Effector memory CD4-positive, alpha-beta T cell (primary cell): ENCODE results near the gene NCAPD2.
A peak's percentile ranks its signal among the peaks of the same experiment; 100 is the strongest.

ENCODE experiments used
- DNase-seq, 3 donors: peaks; one replicate each; pipeline ENCODE4 v3.0.0-alpha.2; 2020
- H3K27ac ChIP-seq: 2 replicates; pipeline ENCODE4 v1.7.0; 2013; ENCODE audit warnings: mild to moderate bottlenecking, low read length, moderate library complexity; ENCODE audit not compliant: insufficient read depth, poor library complexity, severe bottlenecking
- H3K27me3 ChIP-seq: replicated peaks from 2 replicates; pipeline ENCODE4 v1.7.0; 2013; ENCODE audit warnings: mild to moderate bottlenecking, low read length; ENCODE audit not compliant: insufficient read depth, control insufficient read depth, poor library complexity, severe bottlenecking
- H3K36me3 ChIP-seq: 2 replicates; pipeline ENCODE4 v1.7.0; 2013; ENCODE audit warnings: mild to moderate bottlenecking, low read length, moderate library complexity; ENCODE audit not compliant: control insufficient read depth, insufficient read depth
- H3K4me1 ChIP-seq: 2 replicates; pipeline ENCODE4 v1.7.0; 2013; ENCODE audit warnings: low read length, mild to moderate bottlenecking; ENCODE audit not compliant: control insufficient read depth, insufficient read depth, poor library complexity, severe bottlenecking
- H3K4me3 ChIP-seq: 2 replicates; pipeline ENCODE4 v1.7.0; 2013; ENCODE audit warnings: low read length, low read depth, mild to moderate bottlenecking; ENCODE audit not compliant: insufficient read depth, poor library complexity, severe bottlenecking
- H3K9me3 ChIP-seq: 2 replicates; pipeline ENCODE4 v1.7.0; 2013; ENCODE audit warnings: mild to moderate bottlenecking, low read length, moderate library complexity; ENCODE audit not compliant: control insufficient read depth
- total RNA-seq, 3 donors: gene quantifications; one replicate each; lab custom pipeline; 2026; lab: John Stamatoyannopoulos, UW

The NCAPD2 gene, protein sequence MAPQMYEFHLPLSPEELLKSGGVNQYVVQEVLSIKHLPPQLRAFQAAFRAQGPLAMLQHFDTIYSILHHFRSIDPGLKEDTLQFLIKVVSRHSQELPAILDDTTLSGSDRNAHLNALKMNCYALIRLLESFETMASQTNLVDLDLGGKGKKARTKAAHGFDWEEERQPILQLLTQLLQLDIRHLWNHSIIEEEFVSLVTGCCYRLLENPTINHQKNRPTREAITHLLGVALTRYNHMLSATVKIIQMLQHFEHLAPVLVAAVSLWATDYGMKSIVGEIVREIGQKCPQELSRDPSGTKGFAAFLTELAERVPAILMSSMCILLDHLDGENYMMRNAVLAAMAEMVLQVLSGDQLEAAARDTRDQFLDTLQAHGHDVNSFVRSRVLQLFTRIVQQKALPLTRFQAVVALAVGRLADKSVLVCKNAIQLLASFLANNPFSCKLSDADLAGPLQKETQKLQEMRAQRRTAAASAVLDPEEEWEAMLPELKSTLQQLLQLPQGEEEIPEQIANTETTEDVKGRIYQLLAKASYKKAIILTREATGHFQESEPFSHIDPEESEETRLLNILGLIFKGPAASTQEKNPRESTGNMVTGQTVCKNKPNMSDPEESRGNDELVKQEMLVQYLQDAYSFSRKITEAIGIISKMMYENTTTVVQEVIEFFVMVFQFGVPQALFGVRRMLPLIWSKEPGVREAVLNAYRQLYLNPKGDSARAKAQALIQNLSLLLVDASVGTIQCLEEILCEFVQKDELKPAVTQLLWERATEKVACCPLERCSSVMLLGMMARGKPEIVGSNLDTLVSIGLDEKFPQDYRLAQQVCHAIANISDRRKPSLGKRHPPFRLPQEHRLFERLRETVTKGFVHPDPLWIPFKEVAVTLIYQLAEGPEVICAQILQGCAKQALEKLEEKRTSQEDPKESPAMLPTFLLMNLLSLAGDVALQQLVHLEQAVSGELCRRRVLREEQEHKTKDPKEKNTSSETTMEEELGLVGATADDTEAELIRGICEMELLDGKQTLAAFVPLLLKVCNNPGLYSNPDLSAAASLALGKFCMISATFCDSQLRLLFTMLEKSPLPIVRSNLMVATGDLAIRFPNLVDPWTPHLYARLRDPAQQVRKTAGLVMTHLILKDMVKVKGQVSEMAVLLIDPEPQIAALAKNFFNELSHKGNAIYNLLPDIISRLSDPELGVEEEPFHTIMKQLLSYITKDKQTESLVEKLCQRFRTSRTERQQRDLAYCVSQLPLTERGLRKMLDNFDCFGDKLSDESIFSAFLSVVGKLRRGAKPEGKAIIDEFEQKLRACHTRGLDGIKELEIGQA (N-terminal part only)
- 43.2 to 72.0 (median 57.2) reads per million in 3 donors for total RNA-seq

GRCh38 chr12:6493497-6494257, at the start of gene NCAPD2:
NCAPD2 (plus strand) TSS chr12:6494102; CDS start chr12:6495099, 997 bp downstream.
- Histone ChIP-seq H3K4me3 (peak within 1 kb of the TSS; percentile 78), H3K4me1 (peaks cover 10% of the 10 kb centered on the region), H3K9me3 (no peaks in the 10 kb centered on the region), H3K27me3 (no peaks in the 10 kb centered on the region), H3K36me3 (peaks cover 9% of the 10 kb centered on the region), H3K27ac (peak within 1 kb of the TSS; percentile 85)
- peak; percentile 90 to 95 (median 94) for DNase-seq

GRCh38 chr12:6444704-6445688, 48.9 kb upstream of the NCAPD2 start, which contains the start of gene CD27:
CD27 (plus strand) TSS chr12:6444955; CDS start chr12:6445096, 141 bp downstream.
- Histone ChIP-seq H3K27me3 (no peaks in the 10 kb centered on the region), H3K4me3 (peak within 1 kb of the TSS; percentile 66), H3K27ac (peak within 1 kb of the TSS; percentile 75), H3K9me3 (no peaks in the 10 kb centered on the region), H3K4me1 (peaks cover 21% of the 10 kb centered on the region), H3K36me3 (no peaks in the 10 kb centered on the region)
- DNase-seq, result no peak

GRCh38 chr12:6450091-6450868, 43.6 kb upstream of the NCAPD2 start:
- Histone ChIP-seq H3K9me3 (no peaks in the 10 kb centered on the region), H3K36me3 (peaks cover 17% of the 10 kb centered on the region), H3K4me1 (peaks cover 36% of the 10 kb centered on the region), H3K27ac (peak overlapping the region; percentile 95), H3K4me3 (peak overlapping the region; percentile 94), H3K27me3 (no peaks in the 10 kb centered on the region)
- DNase-seq, result no peak

DNA sequence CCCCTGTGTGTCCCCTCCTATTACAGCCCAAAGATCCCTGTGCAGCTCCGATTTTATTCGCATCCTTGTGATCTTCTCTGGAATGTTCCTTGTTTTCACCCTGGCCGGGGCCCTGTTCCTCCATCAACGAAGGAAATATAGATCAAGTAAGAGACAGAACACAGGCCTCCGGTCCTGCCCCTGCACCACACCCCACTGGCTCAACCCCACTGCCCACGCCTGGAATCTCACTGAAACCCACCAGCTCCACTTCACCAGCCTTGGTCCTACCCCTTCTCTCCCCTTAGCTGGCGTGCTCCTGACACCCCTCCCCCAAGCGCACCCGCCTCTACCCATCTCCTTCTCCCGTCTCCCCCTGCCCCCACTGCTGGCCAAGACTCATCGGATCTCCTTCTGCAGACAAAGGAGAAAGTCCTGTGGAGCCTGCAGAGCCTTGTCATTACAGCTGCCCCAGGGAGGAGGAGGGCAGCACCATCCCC, 43.0 kb upstream of the NCAPD2 start:
- Histone ChIP-seq H3K36me3 (peaks cover 20% of the 10 kb centered on the region), H3K4me3 (peak overlapping the region; percentile 94), H3K27me3 (no peaks in the 10 kb centered on the region), H3K27ac (peak overlapping the region; percentile 95), H3K4me1 (peaks cover 36% of the 10 kb centered on the region), H3K9me3 (no peaks in the 10 kb centered on the region)
- no peak for DNase-seq

GRCh38 chr12:6451348-6452244, 42.3 kb upstream of the NCAPD2 start, which contains the start of gene TAPBPL:
TAPBPL (plus strand) TSS chr12:6452042; CDS start chr12:6452249, 207 bp downstream.
- Histone ChIP-seq H3K36me3 (peaks cover 20% of the 10 kb centered on the region), H3K4me3 (peak within 1 kb of the TSS; percentile 94), H3K27me3 (no peaks in the 10 kb centered on the region), H3K9me3 (no peaks in the 10 kb centered on the region), H3K27ac (peak within 1 kb of the TSS; percentile 95), H3K4me1 (peaks cover 36% of the 10 kb centered on the region)
- DNase-seq, result peak; percentile 77 to 80 (median 78)

DNA sequence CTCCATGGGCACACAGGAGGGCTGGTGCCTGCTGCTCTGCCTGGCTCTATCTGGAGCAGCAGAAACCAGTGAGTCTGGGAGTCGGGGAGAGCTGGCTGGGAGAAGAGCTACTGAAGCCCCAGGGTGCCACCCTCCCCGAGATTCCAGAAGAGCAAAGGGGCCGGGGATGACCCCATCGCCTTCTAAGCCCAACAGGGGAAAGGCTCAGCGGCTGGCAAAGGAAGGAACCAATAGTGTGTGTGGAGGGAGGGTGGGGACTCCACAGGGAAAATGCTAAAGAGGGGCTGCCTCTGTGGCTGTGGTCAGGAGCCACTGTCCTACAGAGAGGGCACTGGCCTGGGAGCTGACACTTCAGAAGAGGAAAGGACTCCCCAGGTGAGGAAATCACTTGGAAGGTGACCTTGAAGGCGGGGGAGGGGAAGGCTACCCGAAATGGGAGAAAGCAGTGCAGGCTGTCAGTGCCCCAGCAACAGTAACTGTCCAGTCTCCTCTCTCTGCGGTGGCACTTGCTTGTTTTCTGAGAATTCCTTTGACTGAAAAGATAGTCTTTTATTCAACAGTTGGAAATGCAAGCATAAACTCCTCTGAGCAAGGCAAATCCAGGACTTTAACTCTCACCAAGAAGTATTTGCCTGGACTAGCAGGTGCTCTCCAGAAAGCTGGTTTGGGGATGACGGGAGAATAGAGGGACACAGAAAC, 41.5 kb upstream of the NCAPD2 start:
- Histone ChIP-seq H3K9me3 (no peaks in the 10 kb centered on the region), H3K27me3 (no peaks in the 10 kb centered on the region), H3K4me1 (peaks cover 39% of the 10 kb centered on the region), H3K4me3 (peak overlapping the region; percentile 94), H3K36me3 (peaks cover 27% of the 10 kb centered on the region), H3K27ac (peak overlapping the region; percentile 95)
- DNase-seq, result no peak
